Activated CD4-positive, CD25-positive, alpha-beta regulatory T cell treated with anti-CD3 and anti-CD28 coated beads, Interleukin-2, amount 50 U/mL, for 72 hours (primary cell): ENCODE data around the gene CFAP410.
"Not testable (repeated sequence)": the region's sequence is repeated elsewhere in the genome, so short reads cannot be mapped to it uniquely, and the experiment has no call there.

Experiments
- DNase-seq: peaks from one replicate; pipeline ENCODE4 v3.0.0; 2021

The CFAP410 gene

DNA sequence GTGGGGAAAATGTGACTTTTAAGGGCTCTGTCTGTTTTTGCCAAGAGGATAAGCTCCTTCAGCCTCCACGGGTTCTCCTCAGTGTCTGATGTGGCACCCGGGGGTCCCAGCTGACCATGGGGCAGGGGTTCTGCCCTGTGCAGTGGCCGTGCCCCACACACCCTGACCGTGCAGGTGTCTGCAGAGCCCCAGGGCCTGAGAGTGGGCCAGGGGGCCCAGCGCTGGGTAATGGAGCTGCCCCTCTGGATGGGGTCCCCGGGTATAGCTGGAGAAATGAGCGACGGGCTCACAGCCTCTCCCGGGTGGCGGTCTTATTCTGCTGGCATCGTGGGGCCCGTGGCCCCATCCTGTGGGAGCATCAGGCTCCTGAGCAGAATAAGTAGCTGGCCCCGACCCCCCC lies 42.3 kb downstream of the CFAP410 start:
- no peak for DNase-seq

DNA sequence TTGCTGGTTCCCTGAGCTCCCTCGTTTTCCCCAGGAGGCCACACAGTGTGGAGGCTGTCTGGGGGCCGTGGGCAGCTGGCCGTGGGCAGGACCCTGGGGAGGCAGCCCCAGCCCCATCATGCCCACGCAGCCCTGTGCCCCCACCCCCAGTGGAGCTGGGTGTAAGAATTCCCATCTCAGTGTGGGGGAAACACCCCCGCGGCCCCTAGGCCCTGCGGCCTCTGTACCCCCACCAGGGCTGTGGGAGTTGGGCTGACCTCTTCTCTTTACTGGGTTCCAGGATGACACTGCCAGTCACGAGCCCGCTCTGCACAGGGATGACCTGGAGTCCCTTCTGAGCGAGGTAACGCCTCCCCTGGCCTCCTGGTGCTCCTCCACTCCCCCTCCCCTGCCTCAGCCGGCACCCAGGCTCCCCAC lies 43.1 kb downstream of the CFAP410 start:
- no peak for DNase-seq

DNA sequence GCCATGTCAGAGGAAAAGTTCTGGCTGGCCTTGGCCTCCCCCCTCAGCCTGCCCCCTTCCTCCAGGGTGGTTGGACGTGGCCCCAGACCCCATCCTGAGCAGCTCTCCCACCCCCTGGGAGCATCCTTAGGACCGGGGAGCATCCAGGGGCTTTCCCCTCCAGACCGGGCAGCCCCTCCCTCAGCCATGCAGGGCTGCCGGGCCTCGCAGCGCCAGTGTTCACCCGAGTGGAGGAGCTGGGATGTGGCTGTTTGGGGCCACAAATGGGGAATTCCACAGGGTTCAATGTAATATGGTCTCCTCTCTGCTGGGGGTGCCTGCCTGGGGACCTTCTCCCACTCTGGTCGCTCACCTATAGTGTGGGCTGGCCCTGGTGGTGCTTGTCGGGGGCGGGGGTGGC lies 43.5 kb downstream of the CFAP410 start:
- no peak for DNase-seq

DNA sequence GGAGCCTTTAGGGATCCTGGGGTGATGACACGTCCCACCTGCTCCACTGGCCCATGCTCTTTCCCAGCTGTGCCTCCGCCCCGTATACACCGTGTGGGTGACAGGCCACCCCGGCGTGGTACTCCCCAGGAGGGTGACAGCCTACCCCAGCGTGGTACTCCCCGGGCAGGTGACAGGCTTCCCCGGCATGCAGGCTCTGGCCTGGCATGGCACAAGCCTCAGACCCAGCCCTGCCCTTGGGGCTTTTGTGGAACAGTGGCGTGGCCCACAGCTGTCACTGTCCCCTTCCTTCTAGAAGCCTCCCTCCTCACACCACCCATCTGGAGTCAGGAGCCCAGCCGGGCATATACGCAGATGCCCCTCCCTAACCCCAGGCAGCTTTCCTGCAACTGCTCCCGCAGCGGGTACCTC lies 44.0 kb downstream of the CFAP410 start:
- no peak for DNase-seq

DNA sequence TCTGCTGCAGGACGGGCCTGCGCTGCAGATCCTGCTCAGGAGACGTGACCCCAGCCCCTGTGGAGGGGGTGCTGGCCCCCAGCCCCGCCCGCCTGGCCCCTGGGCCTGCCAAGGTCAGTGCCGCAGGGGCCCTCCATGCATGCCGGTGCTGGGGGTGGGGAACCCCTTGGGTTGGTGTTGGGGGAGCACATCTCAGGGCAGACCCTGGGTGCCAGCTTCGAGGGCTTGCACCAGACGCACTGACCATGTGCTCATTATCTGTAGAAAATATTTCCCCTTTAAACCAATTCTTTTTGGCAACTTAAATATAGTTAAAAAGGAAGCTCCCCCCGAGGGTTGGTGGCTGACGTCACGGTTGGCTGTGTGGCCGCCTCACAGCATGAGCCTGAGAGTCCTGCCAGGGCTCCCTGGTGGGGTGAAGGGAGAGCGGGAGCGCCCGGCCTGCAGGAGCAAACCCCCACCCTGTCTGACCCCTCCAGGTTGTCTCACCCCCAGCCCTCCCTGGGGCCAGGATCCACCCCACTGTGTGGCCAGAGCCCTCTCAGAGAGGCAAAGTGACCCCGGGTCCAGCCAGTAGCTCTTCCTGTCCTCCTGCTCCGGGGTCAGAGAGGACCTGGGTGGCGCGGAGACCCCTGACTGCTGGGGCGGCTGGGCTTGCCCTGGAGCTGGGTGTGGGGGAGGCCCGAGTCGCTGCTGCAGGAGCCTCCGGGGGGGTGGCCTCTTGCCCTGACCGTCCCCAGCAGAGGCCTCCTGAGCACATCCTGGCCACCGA lies 44.6 kb downstream of the CFAP410 start:
- DNase-seq: no peak

DNA sequence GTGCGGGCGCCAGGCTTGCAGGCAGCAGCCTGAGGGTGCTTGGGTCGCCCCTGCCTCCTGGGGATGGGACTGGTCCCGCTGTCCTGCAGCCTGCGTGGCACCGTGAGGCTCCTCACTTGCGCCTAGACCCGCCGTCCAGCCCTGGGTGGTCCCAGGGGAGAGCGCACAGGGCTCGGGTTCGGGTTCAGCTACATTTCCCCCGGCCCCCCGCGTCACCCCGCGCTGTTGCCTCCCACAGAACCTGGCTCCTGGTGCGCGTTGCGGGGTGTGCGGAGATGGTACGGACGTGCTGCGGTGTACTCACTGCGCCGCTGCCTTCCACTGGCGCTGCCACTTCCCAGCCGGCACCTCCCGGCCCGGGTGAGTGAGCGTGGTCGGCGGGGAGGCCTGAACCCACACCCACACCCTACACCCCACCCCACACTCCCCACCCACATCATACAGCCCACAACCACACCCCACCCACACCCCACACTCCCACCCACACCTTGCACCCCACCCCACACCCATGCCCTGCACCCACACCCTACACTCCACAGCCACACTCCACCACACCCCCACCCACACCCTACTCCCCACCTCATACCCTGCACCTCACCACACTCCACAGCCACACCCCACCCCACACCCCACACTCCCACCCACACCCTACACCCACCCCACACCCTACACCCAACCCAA lies 45.5 kb downstream of the CFAP410 start:
- no peak for DNase-seq

DNA sequence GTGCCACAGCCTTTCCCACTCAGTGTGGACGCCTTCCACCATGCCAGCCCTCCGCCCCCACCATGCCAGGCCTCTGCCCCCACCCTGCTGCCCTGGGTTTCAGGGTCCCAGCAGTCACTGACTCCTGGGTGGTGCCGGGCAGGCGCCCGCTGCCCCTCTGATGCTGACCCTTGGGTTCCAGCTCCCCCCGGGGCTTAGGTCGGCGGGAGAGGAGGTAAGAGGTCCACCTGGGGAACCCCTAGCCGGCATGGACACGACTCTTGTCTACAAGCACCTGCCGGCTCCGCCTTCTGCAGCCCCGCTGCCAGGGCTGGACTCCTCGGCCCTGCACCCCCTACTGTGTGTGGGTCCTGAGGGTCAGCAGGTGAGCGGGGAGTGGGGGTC lies 46.4 kb downstream of the CFAP410 start:
- no peak for DNase-seq

DNA sequence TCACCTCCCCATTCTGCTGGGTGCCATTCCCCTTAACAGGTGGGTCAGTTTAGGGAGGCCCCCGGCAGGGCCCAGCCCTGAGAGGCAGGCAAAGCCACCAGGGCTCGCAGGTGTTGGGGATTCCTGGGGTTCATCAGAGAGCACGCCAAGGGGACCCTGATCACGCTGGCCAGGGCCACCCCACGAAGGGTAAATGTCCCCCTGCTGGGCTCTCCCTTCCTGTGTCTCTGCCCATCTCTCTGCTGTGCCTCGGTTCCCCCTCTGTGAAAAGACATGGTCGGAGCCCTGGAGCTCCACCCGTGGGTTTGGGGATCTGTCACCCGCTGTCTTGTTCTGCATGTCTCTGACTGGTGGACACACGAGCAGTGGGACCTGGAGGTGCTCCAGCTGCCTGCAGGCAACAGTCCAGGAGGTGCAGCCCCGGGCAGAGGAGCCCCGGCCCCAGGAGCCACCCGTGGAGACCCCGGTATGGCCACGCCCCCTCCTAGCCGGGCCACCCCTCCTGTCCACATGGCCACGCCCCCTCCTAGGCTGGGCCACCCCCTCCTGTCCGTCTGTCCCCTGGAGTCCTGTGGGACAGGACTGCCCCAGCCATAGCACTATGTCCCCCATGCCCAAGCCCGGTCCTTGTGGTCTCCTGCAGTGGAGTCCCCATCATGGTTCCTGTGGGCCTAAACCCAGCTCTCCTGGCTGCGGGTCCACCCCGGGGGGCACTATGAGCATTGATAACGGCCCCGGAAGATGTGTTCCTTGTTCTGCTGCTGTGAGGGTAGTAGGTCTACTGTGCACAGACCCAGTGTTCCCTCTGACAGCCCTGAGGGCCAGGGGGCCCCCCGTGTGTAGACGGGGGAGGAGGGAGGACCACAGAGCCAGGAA lies 47.0 kb downstream of the CFAP410 start:
- DNase-seq: no peak

DNA sequence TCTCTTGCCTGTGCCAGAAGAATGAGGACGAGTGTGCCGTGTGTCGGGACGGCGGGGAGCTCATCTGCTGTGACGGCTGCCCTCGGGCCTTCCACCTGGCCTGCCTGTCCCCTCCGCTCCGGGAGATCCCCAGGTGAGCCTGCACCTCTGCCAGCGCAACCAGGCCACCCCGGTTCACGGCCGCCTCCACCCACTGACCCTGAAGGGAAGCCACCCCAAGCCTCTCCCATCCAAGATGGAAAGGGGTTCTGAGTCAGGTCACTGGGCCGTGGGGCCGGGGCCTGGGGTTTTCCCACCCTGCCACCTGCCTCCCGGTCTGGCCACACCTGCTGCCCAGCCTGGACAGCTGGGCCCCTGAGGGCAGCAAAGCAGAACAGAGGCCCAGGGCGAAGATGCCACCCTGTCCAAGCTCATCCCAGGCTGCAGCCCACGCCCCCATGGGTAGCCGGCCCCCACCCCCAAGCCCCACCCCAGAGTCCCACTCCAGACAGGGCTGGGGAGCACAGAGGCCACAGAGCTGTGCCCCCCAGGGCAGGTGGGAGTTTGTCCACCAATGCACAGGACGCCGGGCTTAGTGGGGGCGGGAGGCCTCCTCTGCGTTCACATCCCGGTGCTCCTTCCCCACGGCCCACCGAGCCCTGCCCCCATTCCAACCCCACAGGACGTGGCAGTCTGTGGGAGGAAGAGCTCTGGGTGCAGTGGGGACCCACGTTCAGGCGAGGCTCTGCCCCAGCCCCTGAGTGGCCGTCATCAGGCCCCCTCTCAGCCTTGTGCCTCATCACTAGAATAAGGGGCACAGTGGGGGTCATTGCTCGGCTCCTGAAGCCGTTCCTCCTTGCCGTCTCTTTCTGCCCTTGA lies 47.9 kb downstream of the CFAP410 start:
- no peak for DNase-seq

DNA sequence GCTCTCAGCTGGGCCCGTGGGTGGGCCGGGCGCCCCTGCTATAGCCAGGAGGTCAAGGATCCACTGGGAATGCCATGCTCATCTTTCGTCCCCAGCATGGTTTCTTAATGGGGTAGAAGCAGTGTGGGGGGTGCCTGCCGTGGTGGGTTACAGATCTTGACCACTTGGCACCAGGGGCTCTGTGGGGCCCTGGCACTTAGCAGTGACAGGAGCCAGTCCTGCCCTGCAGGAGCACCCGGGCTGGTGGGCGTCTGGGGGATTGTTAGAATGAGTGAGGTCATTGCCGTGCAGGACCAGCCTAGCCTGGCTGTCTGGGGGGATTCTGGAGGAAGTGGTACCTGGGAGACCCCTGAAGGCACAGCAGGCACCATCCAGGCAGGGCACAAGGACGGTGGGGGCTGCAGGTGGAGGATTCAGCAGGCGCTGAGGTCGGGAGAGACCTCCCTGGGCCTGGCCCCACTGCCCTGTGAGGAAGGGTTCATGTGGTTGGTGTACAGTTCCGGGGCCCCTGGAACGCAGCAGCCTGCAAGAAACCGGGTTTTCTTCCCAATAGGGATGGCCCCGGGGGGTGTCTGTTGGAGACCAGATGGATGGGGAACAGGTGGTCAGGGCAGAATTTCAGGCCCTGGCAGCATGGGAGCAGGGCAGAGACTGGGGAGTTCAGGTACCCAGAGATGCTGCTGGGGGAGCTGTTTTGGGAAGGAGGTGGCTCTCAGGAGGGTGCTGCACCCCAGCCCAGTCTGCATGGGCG lies 48.7 kb downstream of the CFAP410 start:
- no peak for DNase-seq

DNA sequence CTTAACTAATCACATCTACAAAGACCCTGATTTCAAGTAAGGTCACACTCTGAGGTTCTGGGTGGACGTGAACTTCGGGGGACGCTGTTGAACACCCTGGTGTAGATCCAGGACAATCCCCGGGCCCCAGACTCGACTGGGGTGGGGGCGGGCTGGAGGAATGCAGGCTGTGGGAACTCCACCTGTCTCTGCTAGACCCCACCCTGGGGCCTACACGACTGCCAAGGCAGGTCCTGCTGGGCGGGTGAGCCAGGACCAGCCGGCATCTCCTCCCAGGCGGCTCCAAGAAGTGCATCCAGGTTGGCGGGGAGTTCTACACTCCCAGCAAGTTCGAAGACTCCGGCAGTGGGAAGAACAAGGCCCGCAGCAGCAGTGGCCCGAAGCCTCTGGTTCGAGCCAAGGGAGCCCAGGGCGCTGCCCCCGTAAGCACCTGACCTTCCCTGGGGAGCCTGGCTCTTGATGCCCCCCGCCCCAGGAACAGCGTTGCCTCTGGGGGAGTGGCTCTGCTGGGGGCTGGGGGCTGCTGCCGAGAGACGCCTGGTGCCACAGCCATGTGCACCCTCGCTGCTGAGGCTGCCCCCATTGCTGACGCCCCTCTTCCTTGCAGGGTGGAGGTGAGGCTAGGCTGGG lies 49.7 kb downstream of the CFAP410 start:
- no peak for DNase-seq

DNA sequence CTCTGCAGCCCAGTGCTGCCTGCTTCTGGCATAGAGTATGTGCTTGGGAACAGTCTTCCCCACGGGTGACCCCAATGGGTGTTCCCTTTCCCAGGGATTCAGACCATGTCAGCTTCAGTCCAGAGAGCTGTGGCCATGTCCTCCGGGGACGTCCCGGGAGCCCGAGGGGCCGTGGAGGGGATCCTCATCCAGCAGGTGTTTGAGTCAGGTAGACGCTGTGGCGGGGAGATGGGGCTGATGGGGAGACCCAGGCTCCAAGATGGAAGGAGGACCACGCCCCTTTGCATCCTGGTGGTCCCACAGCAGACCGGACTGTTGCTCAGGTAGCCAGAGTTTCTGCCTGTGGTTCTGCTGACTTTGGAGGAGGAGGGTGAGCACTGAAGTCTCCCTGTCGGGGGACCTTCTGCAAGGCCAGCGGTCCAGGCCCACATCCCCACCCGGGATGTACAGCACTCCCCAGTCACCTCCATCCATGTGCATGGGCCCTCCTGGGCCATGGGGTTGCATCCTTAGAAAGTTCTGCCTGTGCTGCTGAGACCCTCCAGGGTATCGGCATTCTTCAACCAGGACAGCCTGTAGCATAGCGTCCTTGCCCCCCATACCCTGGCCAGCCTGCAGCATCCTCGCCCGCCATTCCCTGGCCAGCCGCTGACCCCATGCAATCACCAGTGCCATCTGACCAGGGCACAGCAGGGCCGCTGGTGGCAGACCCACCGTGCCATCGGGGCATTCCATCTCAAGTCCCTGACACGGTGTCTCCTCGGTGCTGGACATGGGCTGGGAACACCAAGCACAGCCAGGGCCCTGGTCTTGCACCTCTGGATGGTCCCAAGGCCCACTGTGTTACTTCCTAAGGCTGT lies 50.7 kb downstream of the CFAP410 start:
- DNase-seq: no peak

DNA sequence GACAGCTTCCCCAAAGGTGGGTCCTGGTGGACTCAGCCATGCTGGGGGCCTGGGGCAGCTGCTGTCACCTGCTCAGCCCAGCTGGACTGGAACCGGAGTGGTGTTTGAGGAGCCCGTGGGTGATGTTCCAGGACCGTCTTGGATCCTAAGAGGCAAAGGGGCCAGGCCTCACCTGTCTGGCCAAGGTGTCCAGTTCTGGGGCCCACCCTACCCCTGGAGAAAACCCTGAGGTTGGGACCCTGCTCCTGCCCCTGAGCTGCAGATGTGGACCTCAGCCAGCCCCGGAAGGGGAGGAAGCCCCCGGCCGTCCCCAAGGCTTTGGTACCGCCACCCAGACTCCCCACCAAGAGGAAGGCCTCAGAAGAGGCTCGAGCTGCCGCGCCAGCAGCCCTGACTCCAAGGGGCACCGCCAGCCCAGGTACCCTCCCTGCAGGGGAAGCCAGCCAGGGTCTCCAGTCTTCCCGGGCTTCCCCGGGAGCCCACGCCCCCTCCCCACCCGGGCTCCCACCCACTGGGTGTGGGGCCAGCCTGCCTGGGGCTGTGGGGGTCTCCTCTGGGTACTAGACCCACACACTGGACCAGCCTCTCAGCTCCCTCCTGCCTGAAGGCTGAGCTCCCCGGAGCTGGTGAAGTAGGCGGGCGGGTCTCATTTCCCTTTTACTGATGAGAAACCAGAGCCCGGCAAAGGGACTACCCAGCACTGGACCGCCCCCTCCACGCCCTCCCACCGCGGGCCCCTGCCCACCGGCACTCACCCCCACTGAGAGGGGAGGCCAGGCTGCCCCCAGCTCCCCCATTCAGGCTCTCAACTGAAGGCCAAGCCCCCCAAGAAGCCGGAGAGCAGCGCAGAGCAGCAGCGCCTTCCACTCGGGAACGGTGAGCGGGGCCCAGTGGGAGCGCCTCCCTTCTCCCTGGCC lies 52.2 kb downstream of the CFAP410 start:
- no peak for DNase-seq

DNA sequence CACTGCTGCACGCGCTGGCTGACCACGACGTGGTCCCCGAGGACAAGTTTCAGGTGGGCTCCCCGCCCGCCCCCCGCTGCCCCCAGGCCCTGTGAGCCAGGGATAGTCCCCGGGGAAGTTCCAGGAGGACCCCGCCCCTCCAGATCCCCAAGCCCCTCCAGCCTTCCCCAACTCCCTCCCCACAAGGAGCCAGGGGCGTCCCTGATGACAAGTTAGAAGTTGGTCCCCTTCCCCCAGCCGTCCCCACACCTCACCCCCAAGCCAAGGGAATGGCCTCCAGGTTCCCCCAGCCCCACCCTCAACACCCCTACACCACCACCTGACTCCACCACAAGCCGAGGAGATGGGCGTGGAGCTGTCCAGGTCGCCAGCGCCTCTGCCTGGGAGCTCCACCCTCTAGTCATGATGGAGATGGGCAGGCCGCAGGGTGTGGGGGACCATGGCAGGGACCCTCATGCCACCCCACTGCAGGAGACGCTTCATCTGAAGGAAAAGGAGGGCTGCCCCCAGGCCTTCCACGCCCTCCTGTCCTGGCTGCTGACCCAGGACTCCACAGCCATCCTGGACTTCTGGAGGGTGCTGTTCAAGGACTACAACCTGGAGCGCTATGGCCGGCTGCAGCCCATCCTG lies 53.0 kb downstream of the CFAP410 start:
- DNase-seq: no peak

DNA sequence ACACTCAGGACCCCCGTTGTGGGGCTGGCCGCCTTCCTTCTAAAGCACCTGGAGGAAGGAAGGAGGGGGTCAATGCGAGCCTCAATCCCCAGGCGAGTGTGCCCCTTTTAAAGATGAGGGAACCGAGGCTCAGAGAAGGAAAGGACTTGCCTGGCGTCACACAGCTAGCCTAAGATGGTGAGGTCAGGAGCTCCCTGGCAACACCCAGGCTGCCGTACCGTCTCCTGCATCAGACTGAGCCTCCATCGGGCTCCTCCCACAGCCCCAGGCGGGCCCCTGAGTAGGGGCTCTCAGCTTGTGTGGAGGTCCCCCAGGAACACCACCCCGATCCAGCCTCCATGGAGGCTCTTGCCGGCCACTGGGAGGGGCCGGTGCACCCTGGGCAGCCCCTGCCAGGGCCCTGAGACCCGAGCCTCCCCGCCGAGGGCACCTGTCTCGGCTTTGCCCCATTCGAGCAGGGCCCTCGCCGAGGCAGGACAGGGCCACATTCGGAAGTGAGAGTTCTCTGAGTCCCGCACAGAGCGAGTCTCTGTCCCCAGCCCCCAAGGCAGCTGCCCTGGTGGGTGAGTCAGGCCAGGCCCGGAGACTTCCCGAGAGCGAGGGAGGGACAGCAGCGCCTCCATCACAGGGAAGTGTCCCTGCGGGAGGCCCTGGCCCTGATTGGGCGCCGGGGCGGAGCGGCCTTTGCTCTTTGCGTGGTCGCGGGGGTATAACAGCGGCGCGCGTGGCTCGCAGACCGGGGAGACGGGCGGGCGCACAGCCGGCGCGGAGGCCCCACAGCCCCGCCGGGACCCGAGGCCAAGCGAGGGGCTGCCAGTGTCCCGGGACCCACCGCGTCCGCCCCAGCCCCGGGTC lies 53.8 kb downstream of the CFAP410 start, which contains the start of gene AIRE:
AIRE (plus strand) TSS at position 739 of the 855 bp plus-strand sequence. CDS start 131 bp downstream, outside the sequence.
- DNase-seq: no peak

DNA sequence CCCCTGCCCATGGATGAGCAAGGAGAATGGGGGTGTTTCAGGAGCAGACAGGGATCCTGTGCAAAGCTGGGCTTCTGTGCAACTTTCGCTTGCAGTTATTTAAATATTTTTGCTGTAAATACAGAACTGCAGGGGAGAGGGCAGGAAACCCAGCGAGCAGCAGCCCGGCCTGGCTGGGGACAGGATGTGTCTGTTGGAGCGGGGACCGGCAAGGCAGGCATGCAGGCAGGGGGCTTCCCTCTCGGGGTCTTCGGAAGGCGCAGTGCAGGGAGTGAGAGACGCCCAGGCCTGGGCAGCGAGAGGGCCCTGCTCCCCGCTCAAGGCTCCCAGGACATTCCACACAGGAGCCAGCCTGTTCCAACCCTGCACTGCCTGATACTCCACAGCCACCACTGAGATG lies 55.2 kb downstream of the CFAP410 start:
- no peak for DNase-seq

DNA sequence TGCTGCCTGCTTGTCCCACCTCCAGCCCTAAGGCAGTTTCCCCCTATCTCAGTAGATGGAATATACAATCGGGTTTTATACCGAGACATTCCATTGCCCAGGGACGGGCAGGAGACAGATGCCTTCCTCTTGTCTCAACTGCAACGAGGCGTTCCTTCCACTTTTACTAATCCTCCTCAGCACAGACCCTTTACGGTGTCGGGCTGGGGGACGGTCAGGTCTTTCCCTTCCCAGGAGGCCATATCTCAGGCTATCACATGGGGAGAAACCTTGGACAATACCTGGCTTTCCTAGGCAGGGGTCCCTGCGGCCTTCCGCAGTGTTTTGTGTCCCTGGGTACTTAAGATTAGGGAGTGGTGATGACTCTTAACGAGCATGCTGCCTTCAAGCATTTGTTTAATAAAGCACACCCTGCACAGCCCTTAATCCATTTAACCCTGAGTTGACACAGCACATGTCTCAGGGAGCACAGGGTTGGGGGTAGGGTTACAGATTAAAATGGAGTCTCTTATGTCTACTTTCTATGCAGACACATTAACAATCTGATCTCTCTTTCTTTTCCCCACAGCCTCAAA lies 55.9 kb downstream of the CFAP410 start:
- not testable (repeated sequence) for DNase-seq
